ENCODE results near the gene JAZF1. TPM values are rescaled to one million over a fixed set of nuclear protein-coding genes. Genes with fewer than 3 reads are reported as not detected.

Gene JAZF1
- total and polyA plus RNA-seq, 11 donors = 10.3 to 46.2 (median 26.8) TPM

GRCh38 chr7:28177836-28178235 is 2.8 kb downstream of the JAZF1 start:
- Histone ChIP-seq H3K27me3 (no peaks in the 10 kb centered on the region), H3K27ac (peak overlapping the region in 10 of 12 donors; percentile 79 to 94 (median 85)), H3K4me1 (peaks cover 0 to 77% (median 40%) of the 10 kb centered on the region in 12 donors), H3K36me3 (no peaks in the 10 kb centered on the region), H3K4me3 (peak overlapping the region in 1 of 12 donors; percentile 4), H3K9me3 (no peaks in the 10 kb centered on the region)
- no peak for DNase-seq
- ATAC-seq = no peak
- TF ChIP-seq POLR2A (IDR thresholded peaks at IDR 0.05) = no peak
- TF ChIP-seq CTCF (IDR thresholded peaks at IDR 0.05) = no peak
- intact Hi-C loops (cut with DNase I) = loop anchor here in 6 of 10 donors (5.0 to 10.0 kb wide), 3 partner anchors 36 to 73 kb away; no protein-coding TSS in a partner anchor
- 45 to 62% (median 49%) methylated on average over 1 of the region's 1 CpG for WGBS, 4 donors

GRCh38 chr7:28176645-28177044 is 4.0 kb downstream of the JAZF1 start:
- Histone ChIP-seq H3K27me3 (no peaks in the 10 kb centered on the region), H3K36me3 (no peaks in the 10 kb centered on the region), H3K4me3 (no peak overlapping the region), H3K9me3 (no peaks in the 10 kb centered on the region), H3K27ac (peak overlapping the region; percentile 30 to 94 (median 83)), H3K4me1 (peaks cover 0 to 69% (median 36%) of the 10 kb centered on the region in 12 donors)
- ATAC-seq (no peak), DNase-seq (no peak)
- intact Hi-C loops (cut with DNase I) = loop anchor here in 6 of 10 donors (5.0 to 10.0 kb wide), 3 partner anchors 34 to 72 kb away; no protein-coding TSS in a partner anchor
- TF ChIP-seq POLR2A (IDR thresholded peaks at IDR 0.05) (no peak), CTCF (IDR thresholded peaks at IDR 0.05) (no peak)
- WGBS, 4 donors = 36 to 49% (median 39%) methylated on average over 2 of the region's 2 CpGs

GRCh38 chr7:28176174-28176573 is 4.4 kb downstream of the JAZF1 start:
- no peaks in the 10 kb centered on the region for H3K9me3 ChIP-seq
- ATAC-seq (no peak), DNase-seq (no peak)
- H3K27ac ChIP-seq = peak overlapping the region; percentile 30 to 94 (median 83)
- H3K4me1 ChIP-seq = peaks cover 0 to 69% (median 34%) of the 10 kb centered on the region in 12 donors
- intact Hi-C loops (cut with DNase I) = loop anchor here in 6 of 10 donors (5.0 to 10.0 kb wide), 3 partner anchors 34 to 71 kb away; no protein-coding TSS in a partner anchor
- no peaks in the 10 kb centered on the region for H3K27me3 ChIP-seq
- WGBS, 4 donors = 58 to 64% (median 60%) methylated on average over 4 of the region's 4 CpGs
- no peak overlapping the region for H3K4me3 ChIP-seq
- no peaks in the 10 kb centered on the region for H3K36me3 ChIP-seq
- TF ChIP-seq POLR2A (IDR thresholded peaks at IDR 0.05) (no peak), CTCF (IDR thresholded peaks at IDR 0.05) (no peak)

GRCh38 chr7:28174901-28175661 is 5.5 kb downstream of the JAZF1 start:
- H3K9me3 ChIP-seq = no peaks in the 10 kb centered on the region
- peak overlapping the region in 10 of 12 donors; percentile 7 to 94 (median 85) for H3K27ac ChIP-seq
- H3K4me1 ChIP-seq = peaks cover 0 to 72% (median 32%) of the 10 kb centered on the region in 12 donors
- no peak overlapping the region for H3K4me3 ChIP-seq
- DNase-seq = no peak
- intact Hi-C loops (cut with DNase I) = loop anchor here in 6 of 10 donors (5.0 to 10.0 kb wide), 3 partner anchors 33 to 70 kb away; no protein-coding TSS in a partner anchor
- no peaks in the 10 kb centered on the region for H3K36me3 ChIP-seq
- no peaks in the 10 kb centered on the region for H3K27me3 ChIP-seq
- no peak for ATAC-seq
- TF ChIP-seq POLR2A (IDR thresholded peaks at IDR 0.05) (no peak), CTCF (IDR thresholded peaks at IDR 0.05) (no peak)
- WGBS, 4 donors = 71 to 87% (median 78%) methylated on average over 8 of the region's 8 CpGs
